Smooth muscle cell (in vitro differentiated cells): ENCODE data around the gene C7orf57. TPM values are rescaled to one million over a fixed set of nuclear protein-coding genes. Genes with fewer than 3 reads are reported as not detected.

Source experiments
- DNase-seq: peaks from one replicate; lab custom pipeline; 2025; ENCODE audit not compliant: unreplicated experiment; lab: John Stamatoyannopoulos, UW
- H2AFZ ChIP-seq: fragments of 200-600 bp; sonication (generic); 2 replicates; pipeline ENCODE4 v1.6.0; 2016; ENCODE audit warnings: antibody characterized with exemption, low read depth, mild to moderate bottlenecking
- H3F3A ChIP-seq: fragments of 200-600 bp; sonication (generic); 2 replicates; pipeline ENCODE4 v1.6.0; 2017; ENCODE audit warnings: antibody characterized with exemption, low read depth
- H3K27ac ChIP-seq: fragments of 200-600 bp; sonication (generic); 2 replicates; pipeline ENCODE4 v1.5.1; 2016; ENCODE audit warnings: low read depth, mild to moderate bottlenecking
- H3K27me3 ChIP-seq: fragments of 200-600 bp; sonication (generic); 2 replicates; pipeline ENCODE4 v1.6.1; 2016; ENCODE audit warnings: low read depth, mild to moderate bottlenecking
- H3K36me3 ChIP-seq: fragments of 200-600 bp; sonication (generic); 2 replicates; pipeline ENCODE4 v1.5.1; 2016; ENCODE audit warnings: low read depth
- H3K4me1 ChIP-seq: fragments of 200-600 bp; sonication (generic); 2 replicates; pipeline ENCODE4 v1.5.1; 2016; ENCODE audit warnings: low read depth
- H3K4me2 ChIP-seq: fragments of 200-600 bp; sonication (generic); 2 replicates; pipeline ENCODE4 v1.6.0; 2016; ENCODE audit warnings: mild to moderate bottlenecking
- H3K4me3 ChIP-seq: fragments of 200-600 bp; sonication (generic); 2 replicates; pipeline ENCODE4 v1.5.1; 2016; ENCODE audit warnings: mild to moderate bottlenecking
- H3K79me2 ChIP-seq: fragments of 200-600 bp; sonication (generic); 2 replicates; pipeline ENCODE4 v1.6.0; 2016; ENCODE audit warnings: low read depth, mild to moderate bottlenecking
- H3K9ac ChIP-seq: fragments of 200-600 bp; sonication (generic); 2 replicates; pipeline ENCODE4 v1.6.0; 2016; ENCODE audit warnings: low read depth
- H3K9me3 ChIP-seq: fragments of 200-600 bp; sonication (generic); replicated peaks from 2 replicates; pipeline ENCODE4 v1.5.1; 2016; ENCODE audit warnings: low read depth
- H4K20me1 ChIP-seq: fragments of 200-600 bp; sonication (generic); 2 replicates; pipeline ENCODE4 v1.6.0; 2016; ENCODE audit warnings: low read depth
- CTCF ChIP-seq: fragments of 200-600 bp; sonication (generic); IDR thresholded peaks from 2 replicates; pipeline ENCODE4 v1.5.1; 2017; ENCODE audit warnings: borderline replicate concordance, mild to moderate bottlenecking, antibody characterized with exemption; ENCODE audit not compliant: insufficient read depth, poor library complexity, severe bottlenecking
- WGBS: methylation state at CpG from one replicate; pipeline ENCODE4 v1.1.7; 2016; ENCODE audit warnings: low lambda C conversion rate; 5-methylcytosine and 5-hydroxymethylcytosine counted together
- polyA plus RNA-seq: library from polyadenylated mRNA; unstranded; fragments of >200 nt; fragmentation: Nextera tagmentation; extraction: Ambion mirVana; gene quantifications from 2 replicates; pipeline ENCODE4 v1.2.1, GENCODE V29; 2016
- total RNA-seq: library from RNA; depleted of rRNA; stranded (reverse); fragments of >200 nt; gene quantifications from 2 replicates; pipeline ENCODE4 v1.2.3, GENCODE V29; 2014

The C7orf57 gene
- total and polyA plus RNA-seq, 2 experiments from 2014 or later = not detected

GRCh38 chr7:48017674-48018073 is 17.7 kb upstream of the C7orf57 start:
- Histone ChIP-seq H3K9me3 (no peaks in the 10 kb centered on the region), H3K4me3 (no peak overlapping the region), H3K36me3 (no peaks in the 10 kb centered on the region), H4K20me1 (no peaks in the 10 kb centered on the region), H3F3A (no peaks in the 10 kb centered on the region), H3K4me2 (no peak overlapping the region), H2AFZ (no peak overlapping the region), H3K4me1 (no peaks in the 10 kb centered on the region), H3K27ac (no peak overlapping the region), H3K9ac (no peak overlapping the region), H3K79me2 (no peaks in the 10 kb centered on the region), H3K27me3 (no peaks in the 10 kb centered on the region)
- no peak for DNase-seq
- 92% methylated on average over 4 of the region's 4 CpGs for WGBS
- no peak for TF ChIP-seq CTCF

- no peak for TF ChIP-seq CTCF
- Histone ChIP-seq H4K20me1 (no peaks in the 10 kb centered on the region), H3F3A (no peaks in the 10 kb centered on the region), H3K4me2 (no peak overlapping the region), H3K9me3 (no peaks in the 10 kb centered on the region), H3K79me2 (no peaks in the 10 kb centered on the region), H3K4me1 (no peaks in the 10 kb centered on the region), H3K27ac (no peak overlapping the region), H3K27me3 (no peaks in the 10 kb centered on the region), H3K36me3 (no peaks in the 10 kb centered on the region), H3K4me3 (no peak overlapping the region), H3K9ac (no peak overlapping the region), H2AFZ (no peak overlapping the region)
- DNase-seq = no peak
- WGBS = 70% methylated on average over 5 of the region's 5 CpGs
Observed at GRCh38 chr7:48025624-48026023, 9.7 kb upstream of the C7orf57 start.

- no peak for DNase-seq
- TF ChIP-seq CTCF = no peak
- H3K27ac ChIP-seq = no peak within 1 kb of the TSS
- H3K4me1 ChIP-seq = no peaks in the 10 kb centered on the region
- no peak within 1 kb of the TSS for H2AFZ ChIP-seq
- no peaks in the 10 kb centered on the region for H3K9me3 ChIP-seq
- H3K4me2 ChIP-seq = no peak within 1 kb of the TSS
- no peaks in the 10 kb centered on the region for H3F3A ChIP-seq
- H3K36me3 ChIP-seq = no peaks in the 10 kb centered on the region
- WGBS = 86% methylated on average over 6 of the region's 6 CpGs
- H3K27me3 ChIP-seq = peaks cover 8% of the 10 kb centered on the region
- H3K79me2 ChIP-seq = no peaks in the 10 kb centered on the region
- no peak within 1 kb of the TSS for H3K9ac ChIP-seq
- H3K4me3 ChIP-seq = no peak within 1 kb of the TSS
- no peaks in the 10 kb centered on the region for H4K20me1 ChIP-seq
Observed at GRCh38 chr7:48028938-48029337, 6.4 kb upstream of the C7orf57 start, which contains the start of gene SUN3. TSS of gene SUN3 (minus strand) at chr7:48029107. CDS start at chr7:48028938, 169 bp downstream.

GRCh38 chr7:48031111-48031510 is 4.2 kb upstream of the C7orf57 start:
- H3K9ac ChIP-seq = no peak overlapping the region
- no peak overlapping the region for H3K27ac ChIP-seq
- no peak overlapping the region for H3K4me2 ChIP-seq
- H3K27me3 ChIP-seq = peaks cover 17% of the 10 kb centered on the region
- H3K4me3 ChIP-seq = no peak overlapping the region
- no peaks in the 10 kb centered on the region for H3K79me2 ChIP-seq
- DNase-seq = no peak
- no peak overlapping the region for H2AFZ ChIP-seq
- peaks cover 3% of the 10 kb centered on the region for H3K4me1 ChIP-seq
- H3F3A ChIP-seq = no peaks in the 10 kb centered on the region
- H4K20me1 ChIP-seq = no peaks in the 10 kb centered on the region
- no peak for TF ChIP-seq CTCF
- no peaks in the 10 kb centered on the region for H3K36me3 ChIP-seq
- no peaks in the 10 kb centered on the region for H3K9me3 ChIP-seq
- WGBS = 88% methylated on average over 2 of the region's 2 CpGs
